Measurements from ENCODE around the gene TRAPPC10. TPM values are rescaled to one million over a fixed set of nuclear protein-coding genes. Genes with fewer than 3 reads are reported as not detected.
A peak's percentile ranks its signal among the peaks of the same experiment; 100 is the strongest.
"Not testable (repeated sequence)": the region's sequence is repeated elsewhere in the genome, so short reads cannot be mapped to it uniquely, and the experiment has no call there.

TRAPPC10 gene
- total RNA-seq, 1 experiment from 2014 or later = 28.8 TPM

DNA sequence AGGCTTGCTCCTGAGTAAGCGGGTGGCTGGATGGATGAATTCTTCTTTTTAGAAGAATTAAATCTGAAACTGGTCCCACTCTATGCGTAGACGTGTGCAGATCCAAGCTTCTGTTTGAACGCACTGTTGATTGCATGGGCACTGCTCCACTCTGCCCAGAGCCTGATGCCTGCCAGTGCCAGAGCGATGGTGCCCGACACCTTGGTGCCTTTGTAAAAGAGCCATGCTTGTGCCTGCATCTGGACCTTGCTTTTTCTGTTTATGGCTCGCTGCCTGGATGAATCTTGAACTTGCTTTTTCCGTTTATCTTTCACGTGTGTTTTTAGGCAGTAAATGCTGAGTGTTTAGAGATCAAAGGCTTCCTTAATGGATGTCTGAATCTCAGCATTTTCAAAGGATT lies 80.1 kb downstream of the TRAPPC10 start:
- DNase-seq = no peak
- TF ChIP-seq, protein P1, sequence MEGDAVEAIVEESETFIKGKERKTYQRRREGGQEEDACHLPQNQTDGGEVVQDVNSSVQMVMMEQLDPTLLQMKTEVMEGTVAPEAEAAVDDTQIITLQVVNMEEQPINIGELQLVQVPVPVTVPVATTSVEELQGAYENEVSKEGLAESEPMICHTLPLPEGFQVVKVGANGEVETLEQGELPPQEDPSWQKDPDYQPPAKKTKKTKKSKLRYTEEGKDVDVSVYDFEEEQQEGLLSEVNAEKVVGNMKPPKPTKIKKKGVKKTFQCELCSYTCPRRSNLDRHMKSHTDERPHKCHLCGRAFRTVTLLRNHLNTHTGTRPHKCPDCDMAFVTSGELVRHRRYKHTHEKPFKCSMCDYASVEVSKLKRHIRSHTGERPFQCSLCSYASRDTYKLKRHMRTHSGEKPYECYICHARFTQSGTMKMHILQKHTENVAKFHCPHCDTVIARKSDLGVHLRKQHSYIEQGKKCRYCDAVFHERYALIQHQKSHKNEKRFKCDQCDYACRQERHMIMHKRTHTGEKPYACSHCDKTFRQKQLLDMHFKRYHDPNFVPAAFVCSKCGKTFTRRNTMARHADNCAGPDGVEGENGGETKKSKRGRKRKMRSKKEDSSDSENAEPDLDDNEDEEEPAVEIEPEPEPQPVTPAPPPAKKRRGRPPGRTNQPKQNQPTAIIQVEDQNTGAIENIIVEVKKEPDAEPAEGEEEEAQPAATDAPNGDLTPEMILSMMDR (IDR thresholded peaks at IDR 0.05; ENCODE audit: unreplicated experiment) = no peak
- intact Hi-C loops (cut with micrococcal nuclease; ENCODE audit: unreplicated experiment) = no loop called here
- Mint-ChIP-seq H3K36me3 (ENCODE audit: insufficient read depth, unreplicated experiment) (peaks cover 31% of the 10 kb centered on the region), H3K27me3 (ENCODE audit: unreplicated experiment) (no peaks in the 10 kb centered on the region), H3K27ac (ENCODE audit: unreplicated experiment) (no peak overlapping the region), H3K9me3 (ENCODE audit: low read depth, unreplicated experiment) (no peaks in the 10 kb centered on the region), H3K4me1 (ENCODE audit: low read depth, unreplicated experiment) (peaks cover 21% of the 10 kb centered on the region), H3K4me3 (ENCODE audit: low read depth, unreplicated experiment) (no peak overlapping the region)
- CTCF ChIA-PET = no interaction called here
- BruUV-seq (replicated peaks) = no TSS peak

DNA sequence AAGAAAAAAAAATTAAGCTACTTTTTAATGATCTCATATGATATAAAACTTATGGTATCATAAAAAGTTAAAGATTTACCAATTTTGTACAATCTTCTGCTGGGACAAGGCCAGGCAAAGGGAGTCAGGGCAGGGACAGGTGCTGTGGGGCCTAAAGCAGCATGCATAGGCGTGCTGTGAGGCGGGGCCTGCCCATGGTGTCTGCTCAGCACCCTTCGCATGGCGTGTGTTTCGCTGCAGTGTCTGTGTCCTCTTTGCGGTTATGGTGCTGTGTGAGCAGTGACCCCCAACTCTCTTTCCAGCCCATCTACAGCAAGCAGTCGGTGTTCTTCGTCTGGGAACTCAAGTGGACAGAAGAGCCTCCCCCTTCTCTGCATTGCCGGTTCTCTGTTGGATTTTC lies 81.7 kb downstream of the TRAPPC10 start:
- H3K27ac Mint-ChIP-seq (ENCODE audit: unreplicated experiment) = no peak overlapping the region
- H3K9me3 Mint-ChIP-seq (ENCODE audit: low read depth, unreplicated experiment) = no peaks in the 10 kb centered on the region
- H3K4me3 Mint-ChIP-seq (ENCODE audit: low read depth, unreplicated experiment) = no peak overlapping the region
- no peaks in the 10 kb centered on the region for H3K27me3 Mint-ChIP-seq (ENCODE audit: unreplicated experiment)
- CTCF ChIA-PET = no interaction called here
- TF ChIP-seq, protein P1 (IDR thresholded peaks at IDR 0.05; ENCODE audit: unreplicated experiment) = no peak
- peaks cover 15% of the 10 kb centered on the region for H3K4me1 Mint-ChIP-seq (ENCODE audit: low read depth, unreplicated experiment)
- peaks cover 31% of the 10 kb centered on the region for H3K36me3 Mint-ChIP-seq (ENCODE audit: insufficient read depth, unreplicated experiment)
- intact Hi-C loops (cut with micrococcal nuclease; ENCODE audit: unreplicated experiment) = no loop called here
- no peak for DNase-seq
- no TSS peak for BruUV-seq (replicated peaks)

DNA sequence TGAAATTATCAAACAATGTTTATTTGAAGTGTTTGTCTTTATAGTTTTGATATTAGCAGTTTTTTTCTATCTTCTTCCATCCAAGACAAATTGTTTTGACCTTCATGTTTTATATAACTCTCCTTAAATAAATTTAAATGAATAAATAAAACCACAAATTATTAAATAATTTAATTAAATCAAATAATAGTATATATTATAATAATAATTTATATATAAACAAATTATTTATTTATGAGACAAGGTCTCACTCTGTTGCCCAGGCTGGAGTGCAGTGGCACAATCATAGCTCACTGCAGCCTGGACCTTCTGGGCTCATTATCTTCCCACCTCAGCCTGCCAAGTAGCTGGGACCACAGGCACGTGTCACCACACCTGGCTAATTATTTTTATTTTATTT lies 82.7 kb downstream of the TRAPPC10 start:
- Mint-ChIP-seq H3K36me3 (ENCODE audit: insufficient read depth, unreplicated experiment) (peaks cover 26% of the 10 kb centered on the region), H3K4me1 (ENCODE audit: low read depth, unreplicated experiment) (peaks cover 4% of the 10 kb centered on the region), H3K4me3 (ENCODE audit: low read depth, unreplicated experiment) (no peak overlapping the region), H3K27ac (ENCODE audit: unreplicated experiment) (no peak overlapping the region), H3K27me3 (ENCODE audit: unreplicated experiment) (no peaks in the 10 kb centered on the region), H3K9me3 (ENCODE audit: low read depth, unreplicated experiment) (no peaks in the 10 kb centered on the region)
- no TSS peak for BruUV-seq (replicated peaks)
- no peak for DNase-seq
- intact Hi-C loops (cut with micrococcal nuclease; ENCODE audit: unreplicated experiment) = no loop called here
- CTCF ChIA-PET = no interaction called here
- TF ChIP-seq, protein P1 (IDR thresholded peaks at IDR 0.05; ENCODE audit: unreplicated experiment) = no peak

DNA sequence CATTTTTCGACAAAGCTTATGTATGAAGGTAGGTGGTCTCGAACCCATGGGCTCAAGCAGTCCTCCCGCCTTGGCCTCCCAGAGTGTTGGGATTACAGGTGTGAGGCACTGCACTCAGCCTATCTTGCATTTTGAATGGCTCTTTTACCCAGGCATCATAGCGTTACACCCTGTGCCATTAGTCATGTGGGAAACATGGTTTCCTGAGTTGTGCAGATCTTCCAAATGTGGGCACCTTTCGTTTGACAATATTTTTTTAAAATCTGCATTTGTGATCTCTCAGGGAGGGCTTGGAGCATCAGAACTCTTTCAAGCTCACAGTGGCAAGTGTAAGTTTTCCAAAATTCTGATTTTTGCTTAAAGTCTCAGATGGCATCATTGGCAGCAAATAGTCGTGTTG lies 86.4 kb downstream of the TRAPPC10 start:
- H3K27ac Mint-ChIP-seq (ENCODE audit: unreplicated experiment); H3K4me1 Mint-ChIP-seq (ENCODE audit: low read depth, unreplicated experiment); intact Hi-C loops (cut with micrococcal nuclease; ENCODE audit: unreplicated experiment); H3K27me3 Mint-ChIP-seq (ENCODE audit: unreplicated experiment); H3K4me3 Mint-ChIP-seq (ENCODE audit: low read depth, unreplicated experiment); BruUV-seq (replicated peaks); DNase-seq; H3K36me3 Mint-ChIP-seq (ENCODE audit: insufficient read depth, unreplicated experiment); H3K9me3 Mint-ChIP-seq (ENCODE audit: low read depth, unreplicated experiment); CTCF ChIA-PET: not testable (repeated sequence)

DNA sequence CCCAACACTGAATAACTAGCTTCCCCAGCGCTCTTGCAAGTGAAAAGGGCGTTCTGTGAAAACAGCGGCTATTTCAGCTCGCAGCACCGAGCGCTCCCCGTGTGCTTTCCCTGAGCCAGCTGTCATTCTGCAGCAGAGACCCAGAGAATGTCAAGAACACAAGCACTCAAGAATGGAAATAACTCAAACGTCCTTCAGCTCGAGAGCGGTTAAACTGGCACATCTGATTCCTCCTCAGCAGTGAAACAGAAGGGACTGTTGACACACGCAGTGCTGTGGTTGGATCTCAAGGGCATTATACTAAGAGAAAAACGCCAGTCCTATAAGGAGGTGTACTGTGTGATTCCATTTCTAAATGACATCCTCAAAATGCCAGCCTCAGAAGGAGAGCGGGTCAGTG lies 86.9 kb downstream of the TRAPPC10 start:
- CTCF ChIA-PET; H3K36me3 Mint-ChIP-seq (ENCODE audit: insufficient read depth, unreplicated experiment); H3K27me3 Mint-ChIP-seq (ENCODE audit: unreplicated experiment); BruUV-seq (replicated peaks); intact Hi-C loops (cut with micrococcal nuclease; ENCODE audit: unreplicated experiment); H3K4me3 Mint-ChIP-seq (ENCODE audit: low read depth, unreplicated experiment); H3K4me1 Mint-ChIP-seq (ENCODE audit: low read depth, unreplicated experiment); H3K9me3 Mint-ChIP-seq (ENCODE audit: low read depth, unreplicated experiment); DNase-seq; H3K27ac Mint-ChIP-seq (ENCODE audit: unreplicated experiment): not testable (repeated sequence)

DNA sequence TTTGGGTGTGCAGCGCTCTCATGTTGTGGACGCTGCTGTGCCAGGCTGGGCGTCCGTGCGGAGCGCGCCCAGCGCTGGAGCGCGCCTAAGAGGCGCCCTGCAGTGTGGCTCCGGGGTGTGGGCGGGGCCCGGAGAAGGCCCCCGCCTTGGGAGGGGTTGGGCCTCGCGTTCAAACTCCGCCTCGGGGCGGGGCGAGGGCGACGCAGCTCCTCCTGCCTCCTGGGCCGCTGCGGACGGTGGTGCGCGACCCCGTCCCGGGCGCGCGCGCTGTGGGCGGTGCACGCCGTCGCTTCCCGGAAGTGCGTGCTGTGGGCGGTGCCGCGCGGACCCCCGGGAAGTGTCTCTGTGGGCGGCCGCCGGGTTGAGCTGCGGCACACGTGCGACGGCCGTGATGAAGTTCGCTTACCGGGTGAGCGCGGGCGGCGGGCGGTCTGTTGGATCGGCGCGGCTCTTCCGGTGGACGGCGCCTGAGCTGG lies 95.0 kb downstream of the TRAPPC10 start, which contains the start of gene PWP2:
Gene PWP2, plus strand, starts transcription at position 374 of the 476 bp plus-strand sequence. Its CDS starts 18 bp downstream, at position 392.
- intact Hi-C loops (cut with micrococcal nuclease; ENCODE audit: unreplicated experiment); H3K27me3 Mint-ChIP-seq (ENCODE audit: unreplicated experiment); H3K4me3 Mint-ChIP-seq (ENCODE audit: low read depth, unreplicated experiment); CTCF ChIA-PET; H3K4me1 Mint-ChIP-seq (ENCODE audit: low read depth, unreplicated experiment); BruUV-seq (replicated peaks); H3K27ac Mint-ChIP-seq (ENCODE audit: unreplicated experiment); H3K36me3 Mint-ChIP-seq (ENCODE audit: insufficient read depth, unreplicated experiment); H3K9me3 Mint-ChIP-seq (ENCODE audit: low read depth, unreplicated experiment): not testable (repeated sequence)
- DNase-seq = peak; percentile 48

DNA sequence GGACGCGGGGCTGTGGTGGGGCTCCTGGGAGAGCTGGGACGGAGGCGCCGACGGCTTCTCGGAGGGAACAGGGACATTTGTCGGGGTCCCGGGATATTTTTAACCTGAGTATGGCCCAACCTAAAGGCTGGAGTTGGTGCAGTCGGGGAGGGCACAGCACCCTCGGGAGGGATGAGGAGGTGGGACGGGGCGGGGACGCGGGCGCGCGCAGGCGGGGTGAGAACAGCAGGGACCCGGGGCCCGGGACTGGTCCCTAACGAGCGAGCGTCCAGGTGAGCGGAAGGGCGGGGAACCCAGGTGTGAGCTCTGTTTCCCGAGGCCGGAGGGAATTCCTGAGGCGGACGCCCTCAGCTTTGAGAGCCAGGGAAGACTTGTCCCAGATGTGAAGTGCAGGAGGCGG lies 95.5 kb downstream of the TRAPPC10 start:
- H3K4me3 Mint-ChIP-seq (ENCODE audit: low read depth, unreplicated experiment); H3K27ac Mint-ChIP-seq (ENCODE audit: unreplicated experiment); intact Hi-C loops (cut with micrococcal nuclease; ENCODE audit: unreplicated experiment); CTCF ChIA-PET; H3K36me3 Mint-ChIP-seq (ENCODE audit: insufficient read depth, unreplicated experiment); BruUV-seq (replicated peaks); H3K27me3 Mint-ChIP-seq (ENCODE audit: unreplicated experiment); H3K4me1 Mint-ChIP-seq (ENCODE audit: low read depth, unreplicated experiment); H3K9me3 Mint-ChIP-seq (ENCODE audit: low read depth, unreplicated experiment); DNase-seq: not testable (repeated sequence)

DNA sequence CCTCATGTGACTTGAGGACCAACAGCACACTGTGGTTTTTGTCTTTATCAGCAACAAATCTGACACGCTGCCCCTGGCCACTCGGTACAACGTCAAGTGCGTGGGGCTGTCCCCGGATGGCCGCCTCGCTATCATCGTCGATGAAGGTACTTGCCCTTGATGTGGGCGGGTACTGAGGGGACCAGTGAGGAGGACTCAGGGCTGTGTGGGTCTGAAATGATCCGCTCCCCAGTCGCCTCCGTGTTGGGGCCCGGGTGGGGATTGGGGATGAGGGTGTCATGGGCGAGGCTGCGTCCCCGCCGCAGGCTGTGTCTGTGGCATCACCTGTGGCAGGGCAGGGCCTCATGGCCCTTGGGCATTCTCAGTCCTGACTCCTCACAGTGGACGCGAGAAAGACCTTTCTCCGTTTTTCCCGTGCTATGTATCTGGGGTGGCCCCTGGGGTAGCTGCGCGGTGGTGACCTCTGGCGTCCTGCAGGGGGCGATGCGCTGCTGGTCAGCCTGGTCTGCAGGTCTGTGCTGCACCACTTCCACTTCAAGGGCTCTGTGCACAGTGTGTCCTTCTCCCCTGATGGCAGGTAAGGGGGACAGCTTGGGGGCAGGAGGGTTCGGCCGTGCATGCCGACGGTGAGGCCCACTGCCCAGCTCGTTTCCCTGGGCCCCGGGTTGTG lies 101.7 kb downstream of the TRAPPC10 start:
- DNase-seq; H3K27me3 Mint-ChIP-seq (ENCODE audit: unreplicated experiment); H3K9me3 Mint-ChIP-seq (ENCODE audit: low read depth, unreplicated experiment); H3K36me3 Mint-ChIP-seq (ENCODE audit: insufficient read depth, unreplicated experiment); H3K4me1 Mint-ChIP-seq (ENCODE audit: low read depth, unreplicated experiment); BruUV-seq (replicated peaks); intact Hi-C loops (cut with micrococcal nuclease; ENCODE audit: unreplicated experiment); H3K27ac Mint-ChIP-seq (ENCODE audit: unreplicated experiment); CTCF ChIA-PET; H3K4me3 Mint-ChIP-seq (ENCODE audit: low read depth, unreplicated experiment): not testable (repeated sequence)

Measured in Calu3 (cell line).